GM21381 (cell line): ENCODE data around the gene CWF19L2.

Experiments used
- ATAC-seq: cut with Tn5 transposase; IDR thresholded peaks from one replicate; pipeline ENCODE4 v1.9.1; 2021; ENCODE audit warnings: mild to moderate bottlenecking, moderate library complexity; ENCODE audit not compliant: unreplicated experiment

The CWF19L2 gene

GRCh38 chr11:107316426-107316825, 141.2 kb downstream of the CWF19L2 start:
- no peak for ATAC-seq

- no peak for ATAC-seq
Measured at GRCh38 chr11:107307991-107308390, 149.6 kb downstream of the CWF19L2 start.

GRCh38 chr11:107301878-107302277, 155.7 kb downstream of the CWF19L2 start:
- no peak for ATAC-seq

GRCh38 chr11:107293677-107294344, 163.8 kb downstream of the CWF19L2 start:
- ATAC-seq: no peak

GRCh38 chr11:107282195-107282594, 175.4 kb downstream of the CWF19L2 start:
- no peak for ATAC-seq
